ENCODE measurements around the gene NFKB1.

DNA sequence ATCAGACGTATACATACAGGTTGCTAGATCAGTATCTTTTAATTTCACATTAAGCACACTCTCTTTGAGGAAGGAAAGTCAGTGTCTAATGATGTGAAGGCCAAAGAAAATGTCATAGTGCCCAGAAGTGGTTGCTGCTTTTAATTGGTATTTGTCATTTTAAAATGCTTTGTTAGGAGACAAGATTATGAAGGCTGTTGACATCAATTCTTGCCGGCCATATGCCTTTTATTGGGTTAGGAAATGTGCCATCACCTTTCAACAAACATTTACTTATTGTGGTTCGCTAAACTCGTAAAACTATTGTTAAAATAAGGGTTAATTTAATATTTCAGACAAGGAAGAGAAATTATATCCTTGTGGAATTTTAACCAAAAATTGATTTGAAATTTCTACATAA lies 32.2 kb downstream of the NFKB1 start:
- TF ChIP-seq, protein P1, sequence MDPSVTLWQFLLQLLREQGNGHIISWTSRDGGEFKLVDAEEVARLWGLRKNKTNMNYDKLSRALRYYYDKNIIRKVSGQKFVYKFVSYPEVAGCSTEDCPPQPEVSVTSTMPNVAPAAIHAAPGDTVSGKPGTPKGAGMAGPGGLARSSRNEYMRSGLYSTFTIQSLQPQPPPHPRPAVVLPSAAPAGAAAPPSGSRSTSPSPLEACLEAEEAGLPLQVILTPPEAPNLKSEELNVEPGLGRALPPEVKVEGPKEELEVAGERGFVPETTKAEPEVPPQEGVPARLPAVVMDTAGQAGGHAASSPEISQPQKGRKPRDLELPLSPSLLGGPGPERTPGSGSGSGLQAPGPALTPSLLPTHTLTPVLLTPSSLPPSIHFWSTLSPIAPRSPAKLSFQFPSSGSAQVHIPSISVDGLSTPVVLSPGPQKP (IDR thresholded peaks at IDR 0.05; ENCODE audit: low read depth, low read length) = no peak
- TF ChIP-seq, protein P2, sequence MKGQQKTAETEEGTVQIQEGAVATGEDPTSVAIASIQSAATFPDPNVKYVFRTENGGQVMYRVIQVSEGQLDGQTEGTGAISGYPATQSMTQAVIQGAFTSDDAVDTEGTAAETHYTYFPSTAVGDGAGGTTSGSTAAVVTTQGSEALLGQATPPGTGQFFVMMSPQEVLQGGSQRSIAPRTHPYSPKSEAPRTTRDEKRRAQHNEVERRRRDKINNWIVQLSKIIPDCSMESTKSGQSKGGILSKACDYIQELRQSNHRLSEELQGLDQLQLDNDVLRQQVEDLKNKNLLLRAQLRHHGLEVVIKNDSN (IDR thresholded peaks at IDR 0.05; ENCODE audit: borderline replicate concordance, extremely low read length, insufficient read depth, low read depth, low read length) = no peak
- TF ChIP-seq YBX1 (IDR thresholded peaks at IDR 0.05) = no peak
